Calu3 (cell line): ENCODE results near the gene EFCAB13. TPM values are rescaled to one million over a fixed set of nuclear protein-coding genes. Genes with fewer than 3 reads are reported as not detected.

Experiments used
- Bru-seq: library from RNA; stranded (reverse); fragments of 400-500 nt; gene quantifications from one replicate; lab custom pipeline; 2021; lab: Mats Ljungman, UMichigan
- BruChase-seq, 2 experiments: library from RNA; stranded (reverse); fragments of 400-500 nt; gene quantifications; one replicate each; lab custom pipeline; 2021; lab: Mats Ljungman, UMichigan
- BruUV-seq: library from RNA; stranded (reverse); fragments of 400-500 nt; replicated peaks from 2 replicates; lab custom pipeline; 2021; lab: Mats Ljungman, UMichigan
- CTCF ChIA-PET: fragments of 300-600 bp; sonication (Branson Sonifier 250); formaldehyde crosslinking; loops from one replicate; lab custom pipeline; 2022; ENCODE audit warnings: antibody characterized with exemption; lab: Charles Lee
- DNase-seq: peaks from one replicate; pipeline ENCODE4 v3.0.0; 2022
- H3K27ac Mint-ChIP-seq: one replicate; pipeline ENCODE4 v1.8.0; 2022; ENCODE audit warnings: mixed read lengths; ENCODE audit not compliant: unreplicated experiment
- H3K27me3 Mint-ChIP-seq: one replicate; pipeline ENCODE4 v1.8.0; 2022; ENCODE audit warnings: mixed read lengths; ENCODE audit not compliant: unreplicated experiment
- H3K36me3 Mint-ChIP-seq: one replicate; pipeline ENCODE4 v1.8.0; 2022; ENCODE audit warnings: mild to moderate bottlenecking, moderate library complexity, mixed read lengths; ENCODE audit not compliant: insufficient read depth, unreplicated experiment
- H3K4me1 Mint-ChIP-seq: one replicate; pipeline ENCODE4 v1.8.0; 2022; ENCODE audit warnings: mild to moderate bottlenecking, low read depth, mixed read lengths; ENCODE audit not compliant: unreplicated experiment
- H3K4me3 Mint-ChIP-seq: one replicate; pipeline ENCODE4 v1.8.0; 2022; ENCODE audit warnings: mild to moderate bottlenecking, low read depth, moderate library complexity, mixed read lengths; ENCODE audit not compliant: unreplicated experiment
- H3K9me3 Mint-ChIP-seq: one replicate; pipeline ENCODE4 v1.8.0; 2022; ENCODE audit warnings: low read depth, mixed read lengths; ENCODE audit not compliant: unreplicated experiment
- intact Hi-C: fragments of 100-400 bp; cut with micrococcal nuclease; formaldehyde crosslinking; loops from one replicate; pipeline ENCODE4 v1.10.0; 2022; ENCODE audit not compliant: unreplicated experiment
- long read RNA-seq: library from polyadenylated mRNA; stranded (forward); transcript quantifications from one replicate; pipeline ENCODE4 v2.0.0, GENCODE V29; 2022
- total RNA-seq: library from RNA; stranded (reverse); gene quantifications from 2 replicates; pipeline ENCODE4 v1.2.3, GENCODE V29; 2022
- TF ChIP-seq, protein P1 (sequence below): fragments of 200-600 bp; IDR thresholded peaks from one replicate; pipeline ENCODE4 v1.8.0; 2022; ENCODE audit warnings: antibody characterized with exemption; ENCODE audit not compliant: unreplicated experiment

EFCAB13 gene, protein sequence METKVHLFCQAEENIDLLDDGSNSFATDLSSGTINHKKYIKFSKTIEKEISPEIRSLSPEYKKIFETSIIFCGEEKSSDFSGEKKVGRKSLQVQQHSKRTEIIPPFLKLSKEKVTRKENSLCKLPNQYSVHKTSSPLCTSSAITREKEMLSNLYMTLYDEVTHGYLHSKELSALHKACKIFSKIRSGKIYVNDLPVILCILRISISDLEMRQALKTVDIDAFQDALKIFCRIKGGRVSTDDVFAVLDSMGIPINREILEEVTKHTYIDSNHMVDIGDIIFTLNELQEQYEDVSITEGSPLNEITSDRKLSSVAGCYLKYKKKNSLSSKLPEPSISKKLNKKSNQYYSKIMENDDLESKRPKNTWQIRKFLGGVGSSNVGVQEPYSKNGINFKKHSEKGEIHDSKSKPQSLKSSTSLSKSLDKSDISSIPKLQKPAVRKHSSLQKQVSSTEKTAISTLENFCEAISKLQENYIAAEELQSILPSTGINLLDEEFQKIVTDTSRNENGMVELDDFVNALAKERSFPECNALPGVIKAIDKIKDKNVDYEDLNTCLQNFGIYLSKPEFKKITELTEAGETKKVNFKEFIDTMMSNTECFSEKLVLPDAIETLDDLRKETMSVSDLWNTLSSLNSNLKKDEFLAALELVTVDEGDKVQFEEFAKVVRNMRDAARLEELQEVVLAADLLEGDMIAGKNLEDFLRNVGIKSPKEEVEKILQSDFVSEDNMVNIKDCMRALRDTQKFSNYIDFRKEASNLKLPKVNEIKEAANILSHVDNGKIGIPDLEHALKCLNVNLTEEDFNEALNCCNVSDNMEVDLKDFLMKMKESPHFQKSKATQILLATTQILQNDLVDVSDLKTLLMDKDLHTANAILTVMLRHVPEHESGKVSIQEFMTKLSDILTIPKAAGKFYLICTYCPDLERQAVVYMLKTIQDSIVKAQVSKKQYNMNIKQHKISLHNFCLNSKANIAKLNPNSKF
- 21.5 and 25.2 TPM in 2 replicates for total RNA-seq
- Bru-seq, nascent RNA, result percentile 69 among the genes with signal in this experiment
- percentile 73 among the genes with signal in this experiment for BruChase-seq, experiment 1, labeled RNA remaining after a 6-hour chase
- BruChase-seq, experiment 2, labeled RNA remaining after a 2-hour chase, result percentile 78 among the genes with signal in this experiment
- long read RNA-seq, partial matches to known transcripts, result 9 of 24 reads
- long read RNA-seq, other reads (novel, unspliced or antisense), result 15 of 24 reads

DNA sequence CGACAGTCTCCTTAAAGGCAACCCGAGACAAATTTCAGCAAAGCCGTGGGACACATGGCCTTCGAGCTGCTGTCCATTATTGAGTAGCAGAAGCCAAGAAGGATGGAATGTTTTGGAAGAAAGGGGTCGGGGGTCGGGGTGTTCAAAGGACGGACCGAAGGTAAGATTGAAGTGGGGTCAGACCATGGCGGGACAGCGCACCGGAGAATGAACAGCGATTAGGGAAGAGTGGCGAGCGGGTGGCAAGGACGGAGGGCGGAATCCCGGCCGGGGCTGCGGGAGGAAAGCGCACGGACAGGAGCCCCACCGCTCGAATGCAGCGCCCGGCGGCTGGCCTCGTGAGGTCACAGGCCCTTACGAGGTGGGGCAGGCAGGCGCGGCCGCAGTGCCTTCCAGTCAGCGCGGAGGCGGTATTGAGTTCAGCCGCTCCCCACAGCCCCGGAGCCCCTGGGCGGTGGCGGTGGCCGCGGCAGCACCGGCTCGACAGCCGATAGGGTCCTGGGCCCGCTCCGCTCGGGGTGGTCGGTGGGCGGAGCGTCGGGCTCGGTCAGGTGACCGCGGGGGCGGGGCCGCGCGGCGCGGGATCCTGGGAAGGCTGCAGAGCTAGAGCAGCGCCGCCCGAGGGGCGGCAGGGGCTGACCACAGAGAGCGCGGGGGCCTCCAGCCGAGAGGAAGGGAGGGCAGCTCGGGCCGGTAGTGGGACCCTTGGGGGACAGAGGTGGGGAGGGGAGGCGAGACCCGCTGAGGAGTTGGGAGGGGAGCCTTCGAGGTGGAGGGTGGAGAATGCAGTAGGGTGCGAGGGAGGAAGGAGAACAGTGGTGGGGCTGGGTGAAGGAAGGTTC lies at the start of gene EFCAB13:
Gene EFCAB13, plus strand, starts transcription at position 574 of the 842 bp plus-strand sequence. CDS start 4,399 bp downstream, outside the sequence.
- peak; percentile 99 for DNase-seq
- Mint-ChIP-seq H3K9me3 (peaks cover 3% of the 10 kb centered on the region), H3K4me3 (peak within 1 kb of the TSS; percentile 81), H3K4me1 (peaks cover 14% of the 10 kb centered on the region), H3K36me3 (peaks cover 23% of the 10 kb centered on the region), H3K27me3 (no peaks in the 10 kb centered on the region), H3K27ac (peak within 1 kb of the TSS; percentile 90)
- CTCF ChIA-PET, result interaction anchor here (0.5 to 1.8 kb wide), 9 partner anchors 8 to 325 kb away, joined by 3 to 14 read pairs (median 3); partner anchors contain the start of gene CDC27
- intact Hi-C loops, result no loop called here
- BruUV-seq, result no TSS peak
- TF ChIP-seq, protein P1, sequence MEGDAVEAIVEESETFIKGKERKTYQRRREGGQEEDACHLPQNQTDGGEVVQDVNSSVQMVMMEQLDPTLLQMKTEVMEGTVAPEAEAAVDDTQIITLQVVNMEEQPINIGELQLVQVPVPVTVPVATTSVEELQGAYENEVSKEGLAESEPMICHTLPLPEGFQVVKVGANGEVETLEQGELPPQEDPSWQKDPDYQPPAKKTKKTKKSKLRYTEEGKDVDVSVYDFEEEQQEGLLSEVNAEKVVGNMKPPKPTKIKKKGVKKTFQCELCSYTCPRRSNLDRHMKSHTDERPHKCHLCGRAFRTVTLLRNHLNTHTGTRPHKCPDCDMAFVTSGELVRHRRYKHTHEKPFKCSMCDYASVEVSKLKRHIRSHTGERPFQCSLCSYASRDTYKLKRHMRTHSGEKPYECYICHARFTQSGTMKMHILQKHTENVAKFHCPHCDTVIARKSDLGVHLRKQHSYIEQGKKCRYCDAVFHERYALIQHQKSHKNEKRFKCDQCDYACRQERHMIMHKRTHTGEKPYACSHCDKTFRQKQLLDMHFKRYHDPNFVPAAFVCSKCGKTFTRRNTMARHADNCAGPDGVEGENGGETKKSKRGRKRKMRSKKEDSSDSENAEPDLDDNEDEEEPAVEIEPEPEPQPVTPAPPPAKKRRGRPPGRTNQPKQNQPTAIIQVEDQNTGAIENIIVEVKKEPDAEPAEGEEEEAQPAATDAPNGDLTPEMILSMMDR, result no peak

DNA sequence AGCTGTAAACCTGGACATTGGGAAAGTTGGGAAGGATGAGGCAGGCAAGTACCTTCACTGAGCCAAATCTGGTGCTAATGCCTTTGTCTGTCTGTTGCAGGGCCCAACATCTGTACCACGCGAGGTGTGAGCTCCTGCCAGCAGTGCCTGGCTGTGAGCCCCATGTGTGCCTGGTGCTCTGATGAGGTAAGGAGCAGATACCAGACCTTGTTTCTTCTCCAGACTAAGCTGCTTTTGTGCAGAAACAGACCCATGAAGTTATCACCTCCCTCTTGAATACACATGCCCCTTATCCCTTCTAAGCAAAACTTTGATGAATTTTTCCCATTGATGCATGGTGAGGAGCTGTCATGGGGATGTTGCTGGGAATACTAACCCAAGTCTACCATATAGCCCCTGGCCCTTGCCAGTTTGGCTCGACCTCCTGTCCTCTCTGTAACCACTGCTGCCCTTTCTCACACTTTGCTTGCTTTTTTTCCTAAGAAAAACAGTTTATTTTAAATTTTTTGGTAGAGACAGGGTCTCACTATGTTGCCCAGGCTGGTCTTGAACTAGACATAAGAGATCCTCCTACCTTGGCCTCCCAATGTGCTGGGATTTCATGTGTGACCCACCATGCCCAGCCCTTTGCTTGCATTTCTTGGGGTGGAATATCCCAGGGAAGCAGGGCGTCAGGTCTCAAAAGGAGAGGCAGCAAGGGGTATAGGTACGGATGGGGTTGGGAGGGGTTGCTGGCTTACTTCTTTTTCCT lies 49.3 kb upstream of the EFCAB13 start:
- TF ChIP-seq, protein P1, result no peak
- intact Hi-C loops, result no loop called here
- Mint-ChIP-seq H3K9me3 (peaks cover 2% of the 10 kb centered on the region), H3K4me3 (no peak overlapping the region), H3K27ac (peak overlapping the region; percentile 9), H3K4me1 (peaks cover 33% of the 10 kb centered on the region), H3K27me3 (peaks cover 7% of the 10 kb centered on the region), H3K36me3 (no peaks in the 10 kb centered on the region)
- no peak for DNase-seq
- CTCF ChIA-PET, result interaction anchor here (0.5 to 1.0 kb wide), 4 partner anchors 17 to 982 kb away, joined by 3 to 4 read pairs (median 3); no protein-coding TSS in a partner anchor
- BruUV-seq, result no TSS peak

DNA sequence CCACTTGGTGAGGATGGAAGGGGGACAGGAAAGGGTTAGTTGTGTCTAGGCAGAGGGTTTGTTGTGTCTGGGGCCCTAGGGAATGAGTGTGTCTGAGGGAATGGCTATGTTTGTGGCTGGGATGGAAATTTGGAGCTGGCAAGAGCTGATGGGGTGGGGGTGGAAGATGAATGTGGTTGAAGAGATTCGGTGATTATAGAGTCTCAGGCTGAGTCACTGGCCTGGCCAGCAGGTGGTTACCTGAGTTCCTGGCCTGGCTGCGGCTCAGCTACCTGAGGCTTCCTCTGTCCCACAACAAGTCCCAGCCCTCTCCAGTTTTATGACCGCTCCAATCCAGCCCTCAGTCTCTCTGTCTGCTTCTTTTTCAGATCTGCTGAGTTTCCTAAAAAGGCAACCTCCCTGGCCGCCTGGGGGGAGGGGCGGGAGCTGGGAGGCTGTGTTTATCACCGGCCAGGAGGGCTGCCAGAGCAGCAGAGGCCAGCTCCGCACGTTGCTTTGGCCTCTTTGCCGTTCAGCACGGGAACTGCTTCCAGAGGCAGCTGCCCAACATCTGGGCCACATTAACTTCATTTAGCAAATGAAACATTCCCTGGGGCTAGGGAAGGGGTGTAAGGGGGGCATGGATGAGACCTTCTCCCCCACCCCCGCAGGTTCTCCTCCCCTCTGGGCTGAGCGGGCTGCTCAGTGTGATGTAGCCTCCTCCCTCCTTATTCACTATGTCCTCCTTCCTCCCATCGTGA lies 48.3 kb upstream of the EFCAB13 start:
- peak; percentile 28 for DNase-seq
- intact Hi-C loops, result no loop called here
- H3K4me3 Mint-ChIP-seq, result no peak overlapping the region

More for the DNA sequence above, 48.3 kb upstream of the EFCAB13 start:
- no TSS peak for BruUV-seq
- CTCF ChIA-PET, result interaction anchor here (0.6 to 1.0 kb wide), 4 partner anchors 16 to 341 kb away, joined by 3 to 4 read pairs (median 4); no protein-coding TSS in a partner anchor
- Mint-ChIP-seq H3K4me1 (peaks cover 37% of the 10 kb centered on the region), H3K27me3 (no peaks in the 10 kb centered on the region), H3K36me3 (no peaks in the 10 kb centered on the region), H3K9me3 (no peaks in the 10 kb centered on the region), H3K27ac (peak overlapping the region; percentile 9)
- TF ChIP-seq, protein P1, result no peak
